ENCODE measurements around the gene NPEPPS.

DNA sequence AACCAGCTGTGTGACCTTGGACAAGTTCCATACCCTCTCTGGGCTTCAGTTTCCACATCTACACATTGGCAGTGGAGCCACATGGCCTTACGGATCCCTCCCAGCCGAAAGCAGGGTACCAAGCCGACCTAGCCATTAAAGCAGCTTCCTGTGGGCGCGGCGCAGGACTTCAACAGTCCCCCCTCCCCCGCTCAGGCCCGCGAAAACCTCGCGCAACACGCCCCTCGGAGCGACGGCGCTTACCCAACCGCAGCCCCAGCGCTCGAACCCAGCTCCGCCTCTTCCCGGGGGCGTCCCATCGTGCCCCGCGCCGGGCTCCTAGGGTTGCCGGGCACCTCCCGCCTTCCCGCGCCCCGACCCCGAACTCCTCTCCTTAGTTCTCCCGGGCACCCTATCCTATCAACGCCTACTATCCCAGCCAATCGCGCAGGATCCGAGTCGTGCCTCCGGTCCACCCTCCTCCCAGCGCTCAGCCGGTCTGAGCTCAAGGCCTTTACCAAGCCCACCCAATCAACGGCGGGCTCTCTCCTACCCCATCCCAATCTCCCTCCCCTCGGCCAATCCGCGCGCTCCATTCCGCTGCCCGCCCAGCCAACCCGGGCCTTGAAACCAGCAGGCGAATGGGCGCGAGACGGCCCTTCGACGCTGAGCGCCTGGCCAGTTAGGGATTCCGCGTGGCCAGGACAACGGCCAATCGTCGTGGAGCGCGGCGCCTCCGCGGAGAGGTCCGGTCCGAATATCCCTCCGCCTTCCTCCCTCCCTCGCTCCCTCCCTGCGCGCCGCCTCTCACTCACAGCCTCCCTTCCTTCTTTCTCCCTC, 118.5 kb downstream of the NPEPPS start, which contains the start of gene KPNB1:
- TF ChIP-seq POLR2A (IDR thresholded peaks at IDR 0.05), result peak; percentile 41 to 56
- peak; percentile 95 for TF ChIP-seq POLR2AphosphoS5 (IDR thresholded peaks at IDR 0.05)
- TF ChIP-seq, protein P1, sequence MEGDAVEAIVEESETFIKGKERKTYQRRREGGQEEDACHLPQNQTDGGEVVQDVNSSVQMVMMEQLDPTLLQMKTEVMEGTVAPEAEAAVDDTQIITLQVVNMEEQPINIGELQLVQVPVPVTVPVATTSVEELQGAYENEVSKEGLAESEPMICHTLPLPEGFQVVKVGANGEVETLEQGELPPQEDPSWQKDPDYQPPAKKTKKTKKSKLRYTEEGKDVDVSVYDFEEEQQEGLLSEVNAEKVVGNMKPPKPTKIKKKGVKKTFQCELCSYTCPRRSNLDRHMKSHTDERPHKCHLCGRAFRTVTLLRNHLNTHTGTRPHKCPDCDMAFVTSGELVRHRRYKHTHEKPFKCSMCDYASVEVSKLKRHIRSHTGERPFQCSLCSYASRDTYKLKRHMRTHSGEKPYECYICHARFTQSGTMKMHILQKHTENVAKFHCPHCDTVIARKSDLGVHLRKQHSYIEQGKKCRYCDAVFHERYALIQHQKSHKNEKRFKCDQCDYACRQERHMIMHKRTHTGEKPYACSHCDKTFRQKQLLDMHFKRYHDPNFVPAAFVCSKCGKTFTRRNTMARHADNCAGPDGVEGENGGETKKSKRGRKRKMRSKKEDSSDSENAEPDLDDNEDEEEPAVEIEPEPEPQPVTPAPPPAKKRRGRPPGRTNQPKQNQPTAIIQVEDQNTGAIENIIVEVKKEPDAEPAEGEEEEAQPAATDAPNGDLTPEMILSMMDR (IDR thresholded peaks at IDR 0.05), result peak in 1 of 4 experiments; percentile 24
